DLD1 (cell line): ENCODE results near the gene PDCD1.
"Not testable (repeated sequence)": the region's sequence is repeated elsewhere in the genome, so short reads cannot be mapped to it uniquely, and the experiment has no call there.

Experiments
- in situ Hi-C: cut with HindIII; loops from 2 replicates; pipeline ENCODE4 v1.10.0; 2017; ENCODE audit warnings: low sequenced_read_pairs

Gene PDCD1

DNA sequence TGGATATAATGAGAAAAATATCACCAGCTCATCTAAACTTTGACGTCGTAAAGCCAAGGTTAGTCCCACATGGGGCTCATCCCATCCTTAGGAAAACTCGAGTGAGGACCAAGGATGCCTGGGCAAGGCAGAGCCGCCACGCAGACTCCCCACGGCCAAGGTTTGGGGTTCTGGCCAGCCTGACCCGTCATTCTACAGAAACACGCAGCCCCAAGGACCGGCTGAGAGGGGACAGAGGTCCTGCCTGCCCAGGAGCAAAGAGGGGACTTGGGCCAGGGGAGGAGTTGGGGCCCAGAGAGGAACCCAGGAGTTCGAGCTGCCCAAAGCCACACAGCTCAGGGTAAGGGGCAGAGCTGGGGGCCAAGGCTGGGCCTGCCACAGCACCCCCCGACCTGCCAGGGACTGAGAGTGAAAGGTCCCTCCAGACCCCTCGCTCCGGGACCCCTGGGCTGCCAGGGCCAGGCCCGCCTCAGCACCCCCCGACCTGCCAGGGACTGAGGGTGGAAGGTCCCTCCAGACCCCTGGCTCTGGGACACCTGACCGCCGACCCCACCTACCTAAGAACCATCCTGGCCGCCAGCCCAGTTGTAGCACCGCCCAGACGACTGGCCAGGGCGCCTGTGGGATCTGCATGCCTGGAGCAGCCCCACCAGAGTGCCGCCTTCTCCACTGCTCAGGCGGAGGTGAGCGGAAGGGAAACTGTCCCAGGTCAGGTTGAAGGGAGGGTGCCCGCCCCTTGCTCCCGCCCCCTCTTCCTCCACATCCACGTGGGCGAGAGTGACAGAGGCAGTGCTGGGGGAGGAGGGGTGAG lies at the start of gene PDCD1:
Gene PDCD1 (minus strand): TSS at position 689 of the 811 bp plus-strand sequence. CDS start 56 bp downstream, at position 633.
- in situ Hi-C loops, result no loop called here

- in situ Hi-C loops, result not testable (repeated sequence)
Measured at GRCh38 chr2:241907831-241908230, 49.1 kb upstream of the PDCD1 start.

DNA sequence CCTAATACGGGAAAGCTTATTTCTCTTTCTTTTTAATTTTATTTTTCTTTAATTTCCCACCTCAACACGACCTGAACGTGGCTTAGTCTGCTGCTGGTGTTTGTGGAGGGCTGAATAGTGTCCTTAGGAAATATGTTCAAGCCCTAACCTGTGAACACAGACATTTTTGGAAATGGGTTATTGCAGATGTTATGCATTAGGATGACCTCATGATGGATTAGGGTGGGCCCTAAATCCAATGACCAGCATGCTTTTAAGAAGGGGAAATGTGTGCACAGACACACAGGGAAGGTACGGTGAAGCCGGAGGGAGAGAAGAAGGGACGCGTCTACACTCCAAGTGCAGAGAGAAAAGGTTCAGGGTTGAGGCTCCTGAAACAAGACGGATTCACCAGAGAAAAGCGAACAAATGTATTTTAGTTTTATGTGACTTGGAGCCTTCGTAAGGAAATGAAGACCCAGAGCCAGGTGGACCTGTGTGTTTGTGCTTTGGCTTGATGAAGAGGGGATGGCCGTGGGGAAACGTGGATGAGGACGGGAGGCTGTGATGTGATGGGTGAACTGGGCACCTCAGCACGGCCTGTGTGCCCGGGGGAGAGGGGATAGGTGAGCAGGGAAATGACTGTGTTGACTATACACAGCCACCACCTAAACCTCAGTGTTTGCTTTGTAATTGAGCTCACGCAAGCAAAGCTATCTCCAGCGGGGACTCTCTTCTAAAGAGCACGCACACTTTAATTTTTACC lies 48.3 kb upstream of the PDCD1 start:
- in situ Hi-C loops, result no loop called here

DNA sequence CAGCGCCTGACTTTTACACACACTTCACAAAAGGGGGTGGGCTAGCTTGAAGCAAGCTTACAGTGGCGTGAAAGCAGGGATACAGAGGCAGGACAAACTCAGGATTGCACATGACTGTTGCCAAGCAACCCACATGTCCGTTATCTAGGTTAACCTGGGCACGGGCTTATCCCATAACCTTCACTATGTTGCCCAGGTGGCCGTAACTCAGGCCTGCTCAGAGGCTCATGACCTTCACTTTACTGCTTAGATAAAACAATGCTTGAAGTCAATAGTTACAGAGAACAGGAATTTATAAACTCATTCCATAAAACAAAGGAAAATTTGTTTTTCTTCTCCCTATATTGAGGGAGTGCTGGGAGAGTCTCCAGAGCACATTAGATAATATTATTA lies 47.7 kb upstream of the PDCD1 start:
- in situ Hi-C loops, result not testable (repeated sequence)

DNA sequence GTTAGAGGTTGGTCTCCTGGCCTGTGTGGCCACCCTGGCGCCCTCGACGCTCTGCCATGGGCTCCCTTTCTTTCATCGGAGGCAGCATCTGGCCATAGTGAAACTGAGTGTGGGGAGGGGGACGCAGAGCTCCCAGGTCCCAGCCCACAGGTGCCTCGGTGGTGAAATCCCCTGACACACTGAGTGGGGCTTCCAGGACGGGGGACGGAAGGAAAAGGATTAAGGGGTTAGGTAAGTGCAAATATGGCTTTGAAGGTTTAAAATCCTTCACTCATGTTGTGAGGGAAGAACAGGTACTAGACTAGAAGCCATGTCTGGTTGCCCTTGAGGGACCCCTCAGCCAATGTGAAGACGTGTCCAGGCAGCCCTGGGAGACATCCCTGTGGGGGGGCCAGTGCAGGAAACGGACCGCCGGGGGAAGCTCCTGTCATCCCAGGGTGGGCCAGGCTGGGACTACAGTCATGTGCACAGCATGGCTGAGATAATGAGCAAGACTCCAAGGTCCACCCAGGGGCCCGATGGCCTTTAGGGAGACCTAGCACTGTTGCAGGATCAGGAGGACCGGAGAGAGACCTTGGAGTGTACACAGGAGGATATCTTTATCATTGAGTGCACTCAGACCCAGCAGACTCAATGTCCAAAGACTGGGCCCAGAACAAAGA lies 47.2 kb upstream of the PDCD1 start:
- in situ Hi-C loops, result no loop called here

- in situ Hi-C loops, result no loop called here
Measured at GRCh38 chr2:241904791-241905710, 46.4 kb upstream of the PDCD1 start.

- in situ Hi-C loops, result no loop called here
Measured at GRCh38 chr2:241904011-241904718, 45.5 kb upstream of the PDCD1 start.

GRCh38 chr2:241903121-241904010 lies 44.7 kb upstream of the PDCD1 start:
- in situ Hi-C loops, result no loop called here

DNA sequence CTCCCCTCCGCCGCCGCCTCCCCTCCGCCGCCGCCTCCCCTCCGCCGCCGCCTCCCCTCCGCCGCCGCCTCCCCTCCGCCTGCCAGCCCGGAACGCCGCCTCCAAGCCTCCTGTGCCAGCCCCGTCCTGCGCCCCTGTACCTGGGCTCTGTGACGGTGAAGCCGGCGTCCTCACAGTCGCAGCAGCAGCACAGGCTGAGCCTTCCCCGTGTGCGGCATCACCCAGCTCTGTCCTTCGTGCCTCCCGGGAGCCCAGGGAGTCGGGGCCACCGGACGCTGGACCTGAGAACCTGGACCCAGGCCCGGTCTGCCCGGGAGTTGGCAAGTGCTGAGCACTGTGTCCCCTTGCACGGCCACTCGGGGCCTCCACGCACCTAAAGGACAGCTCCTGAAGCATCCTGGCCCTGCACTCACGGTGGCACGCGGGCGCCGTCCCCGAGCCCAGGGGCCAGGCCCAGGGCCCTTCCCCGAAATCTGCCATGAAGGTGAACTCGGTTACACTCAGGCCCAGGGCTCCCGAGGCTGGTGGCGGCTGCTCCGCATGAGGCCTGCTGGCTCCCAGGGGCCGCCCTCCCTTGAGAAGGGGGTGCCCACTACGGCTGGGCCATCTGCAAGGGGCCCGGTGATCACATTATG lies 43.8 kb upstream of the PDCD1 start:
- in situ Hi-C loops, result no loop called here

- in situ Hi-C loops, result no loop called here
Measured at GRCh38 chr2:241901500-241902351, 43.0 kb upstream of the PDCD1 start.

- in situ Hi-C loops, result no loop called here
Measured at GRCh38 chr2:241901018-241901380, 42.3 kb upstream of the PDCD1 start.

GRCh38 chr2:241900251-241901017 lies 41.7 kb upstream of the PDCD1 start:
- in situ Hi-C loops, result no loop called here

- in situ Hi-C loops, result no loop called here
Measured at GRCh38 chr2:241898463-241899270, 40.0 kb upstream of the PDCD1 start.

- in situ Hi-C loops, result no loop called here
Measured at GRCh38 chr2:241897231-241897916, 38.7 kb upstream of the PDCD1 start.

DNA sequence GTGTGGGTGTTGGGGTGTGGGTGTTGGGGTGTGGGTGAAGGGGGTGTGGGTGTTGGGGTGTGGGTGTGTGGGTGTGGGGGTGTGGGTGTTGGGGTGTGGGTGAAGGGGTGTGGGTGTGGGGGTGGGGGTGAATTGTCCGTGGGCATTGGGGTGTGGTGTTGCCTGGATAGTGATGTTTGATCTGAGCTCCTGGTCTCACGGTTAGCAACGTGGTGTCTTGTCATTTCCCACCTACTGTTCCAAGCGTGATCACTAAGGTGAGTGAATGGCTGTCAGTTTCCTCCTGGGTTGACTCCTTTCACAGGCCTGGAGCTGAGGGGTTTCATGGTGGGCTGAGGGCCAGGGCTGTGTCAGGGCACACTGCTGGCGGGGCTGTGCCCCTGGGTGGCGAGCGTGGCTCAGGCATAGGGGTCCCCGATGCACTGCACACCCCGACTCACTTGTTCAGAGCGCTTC lies 38.1 kb upstream of the PDCD1 start:
- in situ Hi-C loops, result no loop called here
